IMR-90 (cell line): ENCODE results near the gene PAN2. TPM values are rescaled to one million over a fixed set of nuclear protein-coding genes. Genes with fewer than 3 reads are reported as not detected.

Source experiments
- ATAC-seq: fragments of 200-7000 bp; cut with Tn5 transposase; 2 replicates; pipeline ENCODE4 v1.9.1; 2020; ENCODE audit warnings: low read depth, mild to moderate bottlenecking, moderate library complexity
- BruUV-seq: library from RNA; stranded (reverse); fragments of 400-500 nt; replicated peaks from 2 replicates; lab custom pipeline; 2021; lab: Mats Ljungman, UMichigan
- CTCF ChIA-PET: fragments of 300-600 bp; formaldehyde crosslinking; extraction: SDS; loops from one replicate; lab custom pipeline; 2021; ENCODE audit warnings: antibody characterized with exemption; lab: Yijun Ruan, JAX
- POLR2A ChIA-PET: fragments of 300-600 bp; sonication (Branson Sonifier 250); formaldehyde crosslinking; loops from one replicate; lab custom pipeline; 2022; ENCODE audit warnings: antibody characterized with exemption; ENCODE audit not compliant: unreplicated experiment; lab: Charles Lee
- DNase-seq: peaks from one replicate; pipeline ENCODE4 v3.0.0; 2013
- H2AFZ ChIP-seq: replicated peaks from 2 replicates; pipeline ENCODE3; 2013; ENCODE audit warnings: low read length, mild to moderate bottlenecking; ENCODE audit not compliant: poor library complexity
- H2AK5ac ChIP-seq: 2 replicates; pipeline ENCODE4 v1.6.1; 2013; ENCODE audit warnings: low read depth, low read length, inconsistent platforms
- H2AK9ac ChIP-seq: replicated peaks from 2 replicates; pipeline ENCODE3; 2013; ENCODE audit warnings: mild to moderate bottlenecking, low read depth, low read length, moderate library complexity; ENCODE audit not compliant: poor library complexity
- H2BK120ac ChIP-seq: 2 replicates; pipeline ENCODE4 v1.6.1; 2013; ENCODE audit warnings: low read depth, low read length, inconsistent platforms
- H2BK15ac ChIP-seq: 3 replicates; pipeline ENCODE4 v1.6.1; 2013; ENCODE audit warnings: low read depth, low read length, inconsistent platforms
- H2BK20ac ChIP-seq: 2 replicates; pipeline ENCODE4 v1.6.1; 2013; ENCODE audit warnings: low read depth, mild to moderate bottlenecking, inconsistent platforms, low read length, moderate library complexity
- H2BK5ac ChIP-seq: 2 replicates; pipeline ENCODE4 v1.6.1; 2013; ENCODE audit warnings: mild to moderate bottlenecking, low read depth, low read length, inconsistent platforms; ENCODE audit not compliant: poor library complexity, severe bottlenecking
- H3K14ac ChIP-seq: replicated peaks from 2 replicates; pipeline ENCODE4 v1.6.1; 2013; ENCODE audit warnings: low read depth, low read length, inconsistent platforms
- H3K18ac ChIP-seq: 2 replicates; pipeline ENCODE4 v1.6.1; 2013; ENCODE audit warnings: low read depth, low read length, control low read depth
- H3K23ac ChIP-seq: 2 replicates; pipeline ENCODE4 v1.6.1; 2013; ENCODE audit warnings: low read depth, low read length, inconsistent platforms
- H3K27ac ChIP-seq: 2 replicates; pipeline ENCODE4 v1.5.1; 2013; ENCODE audit warnings: mild to moderate bottlenecking, control low read depth, low read length; ENCODE audit not compliant: insufficient read depth
- H3K27me3 ChIP-seq: 2 replicates; pipeline ENCODE4 v1.6.1; 2013; ENCODE audit warnings: low read length; ENCODE audit not compliant: control insufficient read depth, insufficient read depth
- H3K36me3 ChIP-seq: 2 replicates; pipeline ENCODE4 v1.6.1; 2013; ENCODE audit warnings: low read length, mixed read lengths; ENCODE audit not compliant: control insufficient read depth, insufficient read depth
- H3K4ac ChIP-seq: 2 replicates; pipeline ENCODE4 v1.6.1; 2013; ENCODE audit warnings: low read depth, low read length, inconsistent platforms
- H3K4me1 ChIP-seq: 2 replicates; pipeline ENCODE4 v1.6.1; 2013; ENCODE audit warnings: low read length, mixed read lengths; ENCODE audit not compliant: control insufficient read depth, insufficient read depth
- H3K4me2 ChIP-seq: 2 replicates; pipeline ENCODE4 v1.6.1; 2013; ENCODE audit warnings: low read depth, mild to moderate bottlenecking, control low read depth, low read length, moderate library complexity
- H3K4me3 ChIP-seq: 2 replicates; pipeline ENCODE4 v1.5.1; 2013; ENCODE audit warnings: low read depth, mild to moderate bottlenecking, control low read depth, low read length, moderate library complexity; ENCODE audit not compliant: insufficient read depth
- H3K56ac ChIP-seq: 2 replicates; pipeline ENCODE4 v1.6.1; 2013; ENCODE audit warnings: low read length, inconsistent platforms; ENCODE audit not compliant: insufficient read depth; ENCODE audit errors: extremely low read depth
- H3K79me1 ChIP-seq, 2 experiments: 2 replicates each; pipeline ENCODE4 v1.6.1; 2013; ENCODE audit warnings: low read length in 2 of 2, inconsistent platforms in 1 of 2, low read depth in 1 of 2
- H3K9ac ChIP-seq: 2 replicates; pipeline ENCODE4 v1.6.1; 2013; ENCODE audit warnings: low read depth, low read length, control low read depth
- H3K9me1 ChIP-seq: 2 replicates; pipeline ENCODE4 v1.6.1; 2013; ENCODE audit warnings: low read length, inconsistent platforms; ENCODE audit not compliant: insufficient read depth
- H3K9me3 ChIP-seq: 2 replicates; pipeline ENCODE4 v1.6.1; 2013; ENCODE audit warnings: low read length; ENCODE audit not compliant: control insufficient read depth, insufficient read depth
- H4K20me1 ChIP-seq: 2 replicates; pipeline ENCODE4 v1.6.1; 2013; ENCODE audit warnings: low read length, inconsistent platforms; ENCODE audit not compliant: insufficient read depth
- H4K5ac ChIP-seq: 2 replicates; pipeline ENCODE4 v1.6.1; 2013; ENCODE audit warnings: mild to moderate bottlenecking, low read depth, low read length, control low read depth
- H4K8ac ChIP-seq, 2 experiments: 2 replicates each; pipeline ENCODE4 v1.6.1; 2013; ENCODE audit warnings: low read depth in 2 of 2, low read length in 2 of 2, control low read depth in 1 of 2, inconsistent platforms in 1 of 2
- H4K91ac ChIP-seq: 2 replicates; pipeline ENCODE4 v1.6.1; 2013; ENCODE audit warnings: low read depth, low read length, inconsistent platforms; ENCODE audit not compliant: insufficient read depth
- CHD1 ChIP-seq: IDR thresholded peaks from 2 replicates; pipeline ENCODE4 v1.6.1; 2012; ENCODE audit warnings: low read depth, low read length, improper control_type of control experiment
- CTCF ChIP-seq: conservative IDR thresholded peaks from 2 replicates; pipeline ENCODE4 v1.5.1; 2012; ENCODE audit warnings: mild to moderate bottlenecking, low read depth, low read length, improper control_type of control experiment
- FOS ChIP-seq: fragments of 150-350 bp; IDR thresholded peaks from 2 replicates; pipeline ENCODE4 v1.6.1; 2016; ENCODE audit warnings: low read depth, low read length
- MXI1 ChIP-seq: IDR thresholded peaks from 2 replicates; pipeline ENCODE4 v1.6.1; 2012; ENCODE audit warnings: low read depth, mild to moderate bottlenecking, low read length, moderate library complexity, borderline replicate concordance
- NFE2L2 ChIP-seq: fragments of 150-350 bp; IDR thresholded peaks from 2 replicates; pipeline ENCODE4 v1.6.1; 2016; ENCODE audit warnings: low read depth, mild to moderate bottlenecking, low read length
- POLR2A ChIP-seq: IDR thresholded peaks from 2 replicates; pipeline ENCODE4 v1.6.1; 2012; ENCODE audit warnings: mild to moderate bottlenecking, low read depth, low read length
- RAD21 ChIP-seq: IDR thresholded peaks from 2 replicates; pipeline ENCODE4 v1.6.1; 2012; ENCODE audit warnings: low read length, improper control_type of control experiment
- WGBS, 2 experiments: methylation state at CpG; one replicate each; pipeline versions ENCODE4 v1.1.5 to v1.1.7; 2013; ENCODE audit warnings: missing lambda C conversion rate in 2 of 2; ENCODE audit not compliant: insufficient read length in 1 of 2; ENCODE audit errors: extremely low coverage in 2 of 2; 5-methylcytosine and 5-hydroxymethylcytosine counted together
- dilution Hi-C: fragments of 300-500 bp; cut with HindIII; formaldehyde crosslinking; loops from one replicate; pipeline ENCODE4 v1.14.3; 2018; ENCODE audit warnings: low sequenced_read_pairs; ENCODE audit not compliant: unreplicated experiment
- in situ Hi-C: fragments of 300-500 bp; cut with MboI; formaldehyde crosslinking; loops from 3 replicates; pipeline ENCODE4 v1.14.3; 2019; ENCODE audit warnings: low sequenced_read_pairs, inconsistent platforms, mixed read lengths
- intact Hi-C: fragments of 100-400 bp; cut with micrococcal nuclease; formaldehyde crosslinking; loops from 2 replicates; pipeline ENCODE4 v1.10.0; 2022
- polyA plus RNA-seq, 3 experiments: library from polyadenylated mRNA; depleted of rRNA; stranded (reverse); fragments of >200 nt; gene quantifications; 2 replicates each; pipeline ENCODE4 v1.2.3, GENCODE V29; 2012; ENCODE audit warnings: low replicate concordance in 1 of 3
- total RNA-seq: library from RNA; depleted of rRNA; stranded (reverse); fragments of >200 nt; gene quantifications from 2 replicates; pipeline ENCODE4 v1.2.3, GENCODE V29; 2012
- TF ChIP-seq, protein P1 (sequence below): fragments of 150-350 bp; IDR thresholded peaks from 2 replicates; pipeline ENCODE4 v1.6.1; 2017; ENCODE audit warnings: mild to moderate bottlenecking, antibody characterized with exemption, low read length, low read depth

The PAN2 gene
- total and polyA plus RNA-seq, 2 of the 4 experiments (the other 2 are of a cell fraction) = 9.7 to 20.2 TPM

GRCh38 chr12:56336361-56337167, 2.8 kb upstream of the PAN2 start:
- Histone ChIP-seq H2BK120ac (no peak overlapping the region), H2BK5ac (no peak overlapping the region), H3K4me2 (no peak overlapping the region), H3K14ac (no peak overlapping the region), H2AK9ac (no peak overlapping the region), H3K4me3 (no peak overlapping the region), H2BK20ac (no peak overlapping the region), H3K36me3 (peaks cover 4% of the 10 kb centered on the region), H4K20me1 (no peaks in the 10 kb centered on the region), H4K91ac (no peak overlapping the region), H3K4ac (no peak overlapping the region), H3K9ac (no peak overlapping the region), H4K8ac (no peak overlapping the region), H3K9me1 (peaks cover 10% of the 10 kb centered on the region), H4K5ac (no peak overlapping the region), H3K27me3 (no peaks in the 10 kb centered on the region), H2AK5ac (no peak overlapping the region), H3K23ac (no peak overlapping the region), H3K4me1 (peaks cover 5% of the 10 kb centered on the region; the same call in 1 of the 2 replicates), H3K56ac (no peak overlapping the region), H2BK15ac (no peak overlapping the region), H3K9me3 (no peaks in the 10 kb centered on the region), H2AFZ (no peak overlapping the region), H3K79me1 (peaks cover 10 to 24% of the 10 kb centered on the region in 2 experiments; a peak in 3 of 4 replicates), H3K27ac (no peak overlapping the region), H3K18ac (no peak overlapping the region)
- in situ Hi-C loops = no loop called here
- no peak for TF ChIP-seq POLR2A
- no peak for TF ChIP-seq MXI1
- TF ChIP-seq RAD21 = no peak
- no peak for TF ChIP-seq FOS
- TF ChIP-seq CHD1 = no peak
- TF ChIP-seq NFE2L2 = no peak
- TF ChIP-seq, protein P1, sequence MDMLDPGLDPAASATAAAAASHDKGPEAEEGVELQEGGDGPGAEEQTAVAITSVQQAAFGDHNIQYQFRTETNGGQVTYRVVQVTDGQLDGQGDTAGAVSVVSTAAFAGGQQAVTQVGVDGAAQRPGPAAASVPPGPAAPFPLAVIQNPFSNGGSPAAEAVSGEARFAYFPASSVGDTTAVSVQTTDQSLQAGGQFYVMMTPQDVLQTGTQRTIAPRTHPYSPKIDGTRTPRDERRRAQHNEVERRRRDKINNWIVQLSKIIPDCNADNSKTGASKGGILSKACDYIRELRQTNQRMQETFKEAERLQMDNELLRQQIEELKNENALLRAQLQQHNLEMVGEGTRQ = no peak
- TF ChIP-seq CTCF = no peak
- DNase-seq (no peak), ATAC-seq (no peak)
- BruUV-seq = no TSS peak
- intact Hi-C loops = no loop called here
- CTCF ChIA-PET = no interaction called here
- dilution Hi-C loops = no loop called here
- no CpG with 5 or more reads among the region's 9 CpGs for WGBS, 2 experiments
- POLR2A ChIA-PET = no interaction called here
